ENCODE data around the gene CACNA1F.

Gene CACNA1F

GRCh38 chrX:49233176-49233575 lies at the start of gene CACNA1F:
Gene CACNA1F, minus strand, starts transcription at chrX:49233340. Its CDS starts 31 bp downstream, at chrX:49233309.
- no peak for DNase-seq (ENCODE audit: low read depth in 1 of 2, low spot score in 1 of 2)
- in situ Hi-C loops (cut with HindIII; ENCODE audit: low pct_unique_long_range_greater_than_20kb, low sequenced_read_pairs): no loop called here
- TF ChIP-seq JUND (IDR thresholded peaks at IDR 0.05; ENCODE audit: low read depth): no peak

GRCh38 chrX:49282647-49283011 lies 49.5 kb upstream of the CACNA1F start:
- TF ChIP-seq JUND (IDR thresholded peaks at IDR 0.05; ENCODE audit: low read depth): no peak
- DNase-seq (ENCODE audit: low read depth in 1 of 2, low spot score in 1 of 2): peak in 1 of 2 experiments; percentile 64
- in situ Hi-C loops (cut with HindIII; ENCODE audit: low pct_unique_long_range_greater_than_20kb, low sequenced_read_pairs): no loop called here

- in situ Hi-C loops (cut with HindIII; ENCODE audit: low pct_unique_long_range_greater_than_20kb, low sequenced_read_pairs): no loop called here
- no peak for DNase-seq (ENCODE audit: low read depth in 1 of 2, low spot score in 1 of 2)
- TF ChIP-seq JUND (IDR thresholded peaks at IDR 0.05; ENCODE audit: low read depth): no peak
Measured at GRCh38 chrX:49278081-49278480, 44.9 kb upstream of the CACNA1F start.

- in situ Hi-C loops (cut with HindIII; ENCODE audit: low pct_unique_long_range_greater_than_20kb, low sequenced_read_pairs): no loop called here
- no peak for DNase-seq (ENCODE audit: low read depth in 1 of 2, low spot score in 1 of 2)
Measured at GRCh38 chrX:49277535-49277830, 44.3 kb upstream of the CACNA1F start.

GRCh38 chrX:49276671-49277534 lies 43.8 kb upstream of the CACNA1F start:
- TF ChIP-seq JUND (IDR thresholded peaks at IDR 0.05; ENCODE audit: low read depth): no peak
- in situ Hi-C loops (cut with HindIII; ENCODE audit: low pct_unique_long_range_greater_than_20kb, low sequenced_read_pairs): no loop called here
- DNase-seq (ENCODE audit: low read depth in 1 of 2, low spot score in 1 of 2): no peak

More at GRCh38 chrX:49277535-49277830, 44.3 kb upstream of the CACNA1F start:
- no peak for TF ChIP-seq JUND (IDR thresholded peaks at IDR 0.05; ENCODE audit: low read depth)

- in situ Hi-C loops (cut with HindIII; ENCODE audit: low pct_unique_long_range_greater_than_20kb, low sequenced_read_pairs): no loop called here
- no peak for TF ChIP-seq JUND (IDR thresholded peaks at IDR 0.05; ENCODE audit: low read depth)
Measured at GRCh38 chrX:49276207-49276606, 43.1 kb upstream of the CACNA1F start.

GRCh38 chrX:49273181-49273727 lies 40.1 kb upstream of the CACNA1F start:
- no peak for TF ChIP-seq JUND (IDR thresholded peaks at IDR 0.05; ENCODE audit: low read depth)
- no peak for DNase-seq (ENCODE audit: low read depth in 1 of 2, low spot score in 1 of 2)
- in situ Hi-C loops (cut with HindIII; ENCODE audit: low pct_unique_long_range_greater_than_20kb, low sequenced_read_pairs): no loop called here

More at GRCh38 chrX:49276207-49276606, 43.1 kb upstream of the CACNA1F start:
- DNase-seq (ENCODE audit: low read depth in 1 of 2, low spot score in 1 of 2): no peak

- TF ChIP-seq JUND (IDR thresholded peaks at IDR 0.05; ENCODE audit: low read depth): no peak
- in situ Hi-C loops (cut with HindIII; ENCODE audit: low pct_unique_long_range_greater_than_20kb, low sequenced_read_pairs): no loop called here
Measured at GRCh38 chrX:49272421-49272820, 39.3 kb upstream of the CACNA1F start.

GRCh38 chrX:49271341-49271740 lies 38.2 kb upstream of the CACNA1F start:
- no peak for TF ChIP-seq JUND (IDR thresholded peaks at IDR 0.05; ENCODE audit: low read depth)
- DNase-seq (ENCODE audit: low read depth in 1 of 2, low spot score in 1 of 2): peak in 1 of 2 experiments; percentile 79
- in situ Hi-C loops (cut with HindIII; ENCODE audit: low pct_unique_long_range_greater_than_20kb, low sequenced_read_pairs): no loop called here

More at GRCh38 chrX:49272421-49272820, 39.3 kb upstream of the CACNA1F start:
- no peak for DNase-seq (ENCODE audit: low read depth in 1 of 2, low spot score in 1 of 2)

GRCh38 chrX:49270249-49270921 lies 37.2 kb upstream of the CACNA1F start:
- TF ChIP-seq JUND (IDR thresholded peaks at IDR 0.05; ENCODE audit: low read depth): no peak
- DNase-seq (ENCODE audit: low read depth in 1 of 2, low spot score in 1 of 2): no peak
- in situ Hi-C loops (cut with HindIII; ENCODE audit: low pct_unique_long_range_greater_than_20kb, low sequenced_read_pairs): no loop called here

- TF ChIP-seq JUND (IDR thresholded peaks at IDR 0.05; ENCODE audit: low read depth): no peak
- DNase-seq (ENCODE audit: low read depth in 1 of 2, low spot score in 1 of 2): no peak
- in situ Hi-C loops (cut with HindIII; ENCODE audit: low pct_unique_long_range_greater_than_20kb, low sequenced_read_pairs): no loop called here
Measured at GRCh38 chrX:49269767-49270248, 36.7 kb upstream of the CACNA1F start, which contains the start of gene PPP1R3F. Gene PPP1R3F, plus strand, starts transcription at chrX:49269793. Its CDS starts 77 bp downstream, at chrX:49269870.

- DNase-seq (ENCODE audit: low read depth in 1 of 2, low spot score in 1 of 2): peak; percentile 92 to 99
- in situ Hi-C loops (cut with HindIII; ENCODE audit: low pct_unique_long_range_greater_than_20kb, low sequenced_read_pairs): no loop called here
- no peak for TF ChIP-seq JUND (IDR thresholded peaks at IDR 0.05; ENCODE audit: low read depth)
Measured at GRCh38 chrX:49269010-49269766, 36.0 kb upstream of the CACNA1F start.
